Subcutaneous adipose tissue (tissue), 4 donors: Measurements from ENCODE around the gene LNPEP. TPM values are rescaled to one million over a fixed set of nuclear protein-coding genes. Genes with fewer than 3 reads are reported as not detected.

Experiments used
- small RNA-seq: library from RNA; depleted of rRNA; stranded (forward); fragments of <200 nt; gene quantifications from one replicate; pipeline ENCODE3, GENCODE V24; 2016
- total RNA-seq, 4 donors: library from RNA; depleted of rRNA; stranded (reverse); fragments of >200 nt; gene quantifications; one replicate each; pipeline ENCODE4 v1.1.0, GENCODE V29; 2016

LNPEP gene
- total RNA-seq, 4 donors from 2014 or later = 74.0 to 135 (median 94.5) TPM

Small RNAs within 50 kb of the gene (small RNA-seq; reads per million reads assigned to genes)
- gene RF00019 = 0.49 reads per million

Other genes starting within 250 kb of the LNPEP start
- 10 to 100 TPM; 50.5 to 80.8 (median 66.9) TPM for gene ERAP1, start 128.1 kb upstream of the LNPEP start, total RNA-seq
- 10 to 100 TPM; 17.2 to 28.7 (median 23.5) TPM for gene ERAP2, start 59.6 kb upstream of the LNPEP start, total RNA-seq
- not detected for gene LIX1, start 206.5 kb downstream of the LNPEP start, total RNA-seq
- gene RIOK2, start 247.2 kb downstream of the LNPEP start, total RNA-seq = 10 to 100 TPM in 3 of 4 donors, 1 to 10 TPM in 1; 9.6 to 25.1 (median 13.6) TPM